Loucy (cell line): Measurements from ENCODE around the gene COA7.

ENCODE experiments used
- H2AFZ ChIP-seq: fragments of 200-600 bp; sonication (generic); 2 replicates; pipeline ENCODE4 v1.6.0; 2016; ENCODE audit warnings: antibody characterized with exemption, mild to moderate bottlenecking, low read length, moderate library complexity
- H3F3A ChIP-seq: fragments of 200-600 bp; 2 replicates; pipeline ENCODE4 v1.6.0; 2016; ENCODE audit warnings: antibody characterized with exemption, low read depth, mild to moderate bottlenecking
- H3K27me3 ChIP-seq: fragments of 200-600 bp; sonication (generic); 2 replicates; pipeline ENCODE4 v1.6.1; 2014; ENCODE audit warnings: low read length, mild to moderate bottlenecking; ENCODE audit not compliant: insufficient read depth, poor library complexity, severe bottlenecking
- H3K36me3 ChIP-seq: fragments of 200-600 bp; sonication (generic); 2 replicates; pipeline ENCODE4 v1.6.1; 2016; ENCODE audit warnings: low read length; ENCODE audit not compliant: insufficient read depth
- H3K4me1 ChIP-seq: fragments of 200-600 bp; sonication (generic); 2 replicates; pipeline ENCODE4 v1.5.1; 2014; ENCODE audit warnings: low read length, mild to moderate bottlenecking; ENCODE audit not compliant: insufficient read depth, poor library complexity, severe bottlenecking
- H3K4me2 ChIP-seq: fragments of 200-600 bp; sonication (generic); 2 replicates; pipeline ENCODE4 v1.6.0; 2014; ENCODE audit warnings: antibody characterized with exemption, low read length, low read depth, mild to moderate bottlenecking; ENCODE audit not compliant: poor library complexity, severe bottlenecking
- H3K4me3 ChIP-seq: fragments of 200-600 bp; sonication (generic); 2 replicates; pipeline ENCODE4 v1.5.1; 2014; ENCODE audit warnings: low read length, mild to moderate bottlenecking, mixed read lengths; ENCODE audit not compliant: poor library complexity, severe bottlenecking
- H3K79me2 ChIP-seq: fragments of 200-600 bp; sonication (generic); 2 replicates; pipeline ENCODE4 v1.6.1; 2014; ENCODE audit warnings: low read length; ENCODE audit not compliant: insufficient read depth
- H3K9ac ChIP-seq: fragments of 200-600 bp; sonication (generic); 2 replicates; pipeline ENCODE4 v1.6.0; 2014; ENCODE audit warnings: mild to moderate bottlenecking, low read depth, low read length, moderate library complexity; ENCODE audit not compliant: poor library complexity, severe bottlenecking
- H3K9me2 ChIP-seq: fragments of 200-600 bp; sonication (generic); replicated peaks from 2 replicates; pipeline ENCODE4 v1.6.1; 2016; ENCODE audit warnings: low read depth, low read length, mixed read lengths
- H3K9me3 ChIP-seq: fragments of 200-600 bp; sonication (generic); 2 replicates; pipeline ENCODE4 v1.6.1; 2014; ENCODE audit warnings: mild to moderate bottlenecking, antibody characterized with exemption, low read length, low read depth; ENCODE audit not compliant: insufficient read depth
- H4K20me1 ChIP-seq: fragments of 200-600 bp; sonication (generic); 2 replicates; pipeline ENCODE4 v1.6.0; 2014; ENCODE audit warnings: antibody characterized with exemption, low read length, mild to moderate bottlenecking; ENCODE audit not compliant: insufficient read depth, poor library complexity, severe bottlenecking
- EZH2phosphoT487 ChIP-seq: fragments of 200-600 bp; IDR thresholded peaks from 2 replicates; pipeline ENCODE4 v1.6.1; 2018; ENCODE audit warnings: antibody characterized with exemption, mild to moderate bottlenecking, moderate library complexity, borderline replicate concordance
- TF ChIP-seq, protein P1 (sequence below): fragments of 200-600 bp; sonication (generic); conservative IDR thresholded peaks from 2 replicates; pipeline ENCODE4 v1.5.1; 2014; ENCODE audit warnings: mild to moderate bottlenecking, antibody characterized with exemption, low read length

The COA7 gene

DNA sequence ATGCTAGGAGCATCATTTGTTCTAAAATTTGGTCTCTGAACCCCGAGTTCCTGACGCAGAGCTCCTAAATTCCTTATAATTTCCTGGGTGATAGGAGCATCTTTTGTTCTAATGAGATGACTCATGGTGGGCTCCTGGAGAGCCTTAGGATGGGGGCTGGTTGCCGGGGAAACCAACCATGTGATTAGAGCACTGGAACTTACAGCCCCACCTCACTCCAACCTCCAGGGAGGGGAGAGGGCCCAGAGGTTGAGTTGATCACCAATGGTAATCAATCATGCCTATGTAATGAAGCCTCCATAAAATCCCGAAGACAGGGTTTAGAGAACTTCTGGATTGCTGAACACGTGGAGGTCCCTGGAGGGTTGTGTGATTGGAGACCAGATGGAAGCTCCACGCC is 57.5 kb downstream of the COA7 start:
- Histone ChIP-seq H3K27me3 (no peaks in the 10 kb centered on the region), H3K79me2 (no peaks in the 10 kb centered on the region), H3K4me2 (no peak overlapping the region), H3K9me2 (no peaks in the 10 kb centered on the region), H3K4me3 (no peak overlapping the region), H3K9me3 (no peaks in the 10 kb centered on the region), H2AFZ (no peak overlapping the region), H3K4me1 (peaks cover 45% of the 10 kb centered on the region), H3K9ac (no peak overlapping the region), H3K36me3 (no peaks in the 10 kb centered on the region), H4K20me1 (no peaks in the 10 kb centered on the region), H3F3A (peaks cover 5% of the 10 kb centered on the region; the same call in 1 of the 2 replicates)
- no peak for TF ChIP-seq EZH2phosphoT487
- TF ChIP-seq, protein P1, sequence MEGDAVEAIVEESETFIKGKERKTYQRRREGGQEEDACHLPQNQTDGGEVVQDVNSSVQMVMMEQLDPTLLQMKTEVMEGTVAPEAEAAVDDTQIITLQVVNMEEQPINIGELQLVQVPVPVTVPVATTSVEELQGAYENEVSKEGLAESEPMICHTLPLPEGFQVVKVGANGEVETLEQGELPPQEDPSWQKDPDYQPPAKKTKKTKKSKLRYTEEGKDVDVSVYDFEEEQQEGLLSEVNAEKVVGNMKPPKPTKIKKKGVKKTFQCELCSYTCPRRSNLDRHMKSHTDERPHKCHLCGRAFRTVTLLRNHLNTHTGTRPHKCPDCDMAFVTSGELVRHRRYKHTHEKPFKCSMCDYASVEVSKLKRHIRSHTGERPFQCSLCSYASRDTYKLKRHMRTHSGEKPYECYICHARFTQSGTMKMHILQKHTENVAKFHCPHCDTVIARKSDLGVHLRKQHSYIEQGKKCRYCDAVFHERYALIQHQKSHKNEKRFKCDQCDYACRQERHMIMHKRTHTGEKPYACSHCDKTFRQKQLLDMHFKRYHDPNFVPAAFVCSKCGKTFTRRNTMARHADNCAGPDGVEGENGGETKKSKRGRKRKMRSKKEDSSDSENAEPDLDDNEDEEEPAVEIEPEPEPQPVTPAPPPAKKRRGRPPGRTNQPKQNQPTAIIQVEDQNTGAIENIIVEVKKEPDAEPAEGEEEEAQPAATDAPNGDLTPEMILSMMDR: no peak

DNA sequence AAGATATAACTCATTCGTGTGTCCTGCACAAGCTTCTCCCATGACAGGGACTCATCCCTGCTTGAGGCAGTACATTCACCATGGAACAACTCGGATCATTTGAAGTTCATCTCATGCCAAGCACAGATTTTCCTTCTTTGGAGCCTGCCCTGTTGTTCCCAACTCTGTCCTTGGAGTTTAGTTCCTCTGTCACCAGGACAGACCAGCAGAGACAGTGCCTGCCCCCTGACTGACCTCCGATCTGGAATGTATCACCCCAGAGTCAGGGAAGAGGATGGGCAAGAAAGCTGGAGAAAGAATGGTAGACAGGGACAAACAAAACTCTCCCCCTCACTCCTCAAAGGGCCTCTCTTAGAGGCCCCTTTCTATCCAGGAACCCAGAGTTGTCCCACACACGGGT is 60.2 kb downstream of the COA7 start:
- Histone ChIP-seq H3K36me3 (no peaks in the 10 kb centered on the region), H2AFZ (0 out of 2 replicates have a peak overlapping the region, but pooled peaks have one; percentile 5), H3K4me3 (peak overlapping the region; percentile 59), H3K79me2 (no peaks in the 10 kb centered on the region), H3K9ac (peak overlapping the region; percentile 74), H3K4me1 (peaks cover 52% of the 10 kb centered on the region), H3K9me3 (no peaks in the 10 kb centered on the region), H3K27me3 (no peaks in the 10 kb centered on the region), H3K9me2 (no peaks in the 10 kb centered on the region), H4K20me1 (no peaks in the 10 kb centered on the region), H3K4me2 (peak overlapping the region; percentile 74), H3F3A (peaks cover 5% of the 10 kb centered on the region; the same call in 1 of the 2 replicates)
- no peak for TF ChIP-seq EZH2phosphoT487
- TF ChIP-seq, protein P1: no peak

DNA sequence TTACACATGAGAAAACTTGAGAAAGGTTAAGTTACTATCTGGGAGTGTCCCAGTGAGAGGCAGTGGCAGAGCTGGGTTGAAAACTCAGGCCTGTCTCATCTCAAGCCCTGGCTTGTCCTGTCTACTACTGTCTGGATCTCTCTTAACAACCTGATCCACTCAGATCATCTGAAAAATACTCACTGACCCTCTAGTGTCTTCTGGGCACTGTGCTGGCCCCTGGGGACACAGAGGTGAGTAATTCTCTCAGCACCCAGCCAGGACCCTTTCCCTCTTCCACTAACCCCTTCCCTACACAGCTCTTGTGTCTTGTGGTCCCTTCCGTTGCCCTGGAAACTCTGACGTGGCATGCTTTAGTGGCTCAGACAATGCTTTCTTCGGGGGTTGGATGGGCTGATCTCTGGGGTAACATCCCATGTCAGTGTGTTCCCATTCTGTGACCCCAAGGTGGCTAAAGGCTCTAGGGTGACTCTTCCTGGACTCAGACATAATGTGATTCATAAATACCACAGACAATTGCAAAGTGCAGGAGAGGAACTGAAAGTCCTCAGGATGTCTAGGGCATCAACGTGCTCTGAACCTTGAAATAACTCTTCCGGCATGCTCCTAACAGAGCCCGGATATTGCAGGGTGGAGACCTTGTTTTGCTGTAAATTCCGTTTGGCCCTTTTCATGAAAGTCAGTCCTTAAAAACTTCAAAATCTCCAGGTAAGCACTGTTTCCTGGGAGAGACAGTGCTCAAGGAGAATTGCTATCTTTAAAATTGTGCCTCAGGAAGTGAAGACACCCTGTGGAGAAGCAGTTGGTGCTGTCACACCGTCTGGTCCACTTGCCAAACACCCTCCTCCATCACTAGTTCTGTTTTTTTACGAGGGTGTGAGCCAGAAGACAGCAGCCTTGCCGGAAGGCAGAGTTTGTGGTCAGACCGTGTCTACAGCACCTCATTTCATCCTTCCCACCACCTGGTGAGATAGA is 61.1 kb downstream of the COA7 start:
- H3K4me2 ChIP-seq: peak overlapping the region; percentile 74
- H3K79me2 ChIP-seq: no peaks in the 10 kb centered on the region
- TF ChIP-seq, protein P1: no peak
- TF ChIP-seq EZH2phosphoT487: no peak
- no peaks in the 10 kb centered on the region for H4K20me1 ChIP-seq
- H2AFZ ChIP-seq: peak overlapping the region; percentile 57
- H3K9me2 ChIP-seq: no peaks in the 10 kb centered on the region
- H3K4me1 ChIP-seq: peaks cover 56% of the 10 kb centered on the region
- H3K36me3 ChIP-seq: no peaks in the 10 kb centered on the region
- H3F3A ChIP-seq: peaks cover 5% of the 10 kb centered on the region; the same call in 1 of the 2 replicates
- no peaks in the 10 kb centered on the region for H3K27me3 ChIP-seq
- H3K9me3 ChIP-seq: no peaks in the 10 kb centered on the region
- peak overlapping the region; percentile 59 for H3K4me3 ChIP-seq
- peak overlapping the region; percentile 74 for H3K9ac ChIP-seq
